Aorta (tissue), 5 donors: Measurements from ENCODE around the gene OSBPL2. TPM values are rescaled to one million over a fixed set of nuclear protein-coding genes. Genes with fewer than 3 reads are reported as not detected.

ENCODE experiments used
- ATAC-seq: fragments of 200-7000 bp; cut with Tn5 transposase; one replicate; pipeline ENCODE4 v1.9.1; 2022; ENCODE audit warnings: moderate library complexity; ENCODE audit not compliant: low FRiP score
- DNase-seq, 2 donors: peaks; one replicate each; pipeline ENCODE4 v3.0.0-alpha.2; 2020
- H3K27ac ChIP-seq, 2 donors: one replicate each; pipeline ENCODE4 v1.5.1; 2013; ENCODE audit warnings: low read length in 2 of 2, mild to moderate bottlenecking in 2 of 2, moderate library complexity in 2 of 2, control low read depth in 1 of 2, inconsistent platforms in 1 of 2, low read depth in 1 of 2
- H3K27me3 ChIP-seq, 2 donors: one replicate each; pipeline ENCODE4 v1.6.1; 2013; ENCODE audit warnings: control low read depth in 1 of 2, low read length in 1 of 2, mild to moderate bottlenecking in 1 of 2, moderate library complexity in 1 of 2; ENCODE audit not compliant: insufficient read depth in 2 of 2, control insufficient read depth in 1 of 2
- H3K36me3 ChIP-seq, 2 donors: one replicate each; pipeline ENCODE4 v1.6.1; 2013; ENCODE audit warnings: control low read depth in 1 of 2, low read length in 1 of 2, mild to moderate bottlenecking in 1 of 2; ENCODE audit not compliant: insufficient read depth in 2 of 2, control insufficient read depth in 1 of 2
- H3K4me1 ChIP-seq, 2 donors: one replicate each; pipeline ENCODE4 v1.6.1; 2013; ENCODE audit warnings: low read length in 2 of 2, control low read depth in 1 of 2, mild to moderate bottlenecking in 1 of 2, moderate library complexity in 1 of 2; ENCODE audit not compliant: insufficient read depth in 2 of 2, control insufficient read depth in 1 of 2
- H3K4me3 ChIP-seq, 2 donors: one replicate each; pipeline ENCODE4 v1.5.1; 2013; ENCODE audit warnings: low read length in 2 of 2, control low read depth in 1 of 2, mild to moderate bottlenecking in 1 of 2
- H3K9me3 ChIP-seq: one replicate; pipeline ENCODE4 v1.6.1; 2013; ENCODE audit warnings: mild to moderate bottlenecking, low read length; ENCODE audit not compliant: control insufficient read depth
- WGBS, 2 donors: extraction: QIAGEN DNeasy Blood & Tissue Kit; methylation state at CpG; one replicate each; pipeline ENCODE4 v1.1.7; 2013; 5-methylcytosine and 5-hydroxymethylcytosine counted together
- intact Hi-C, 2 donors: fragments of 100-400 bp; cut with DNase I; formaldehyde crosslinking; loops; one replicate each; pipeline versions ENCODE4 v1.14.2 to v1.15.0; 2022
- polyA plus RNA-seq, 2 donors: library from polyadenylated mRNA; stranded (reverse); fragments of 200-250 nt; gene quantifications; one replicate each; pipeline ENCODE4 v1.2.3, GENCODE V29; 2013
- total RNA-seq, 2 donors: library from RNA; stranded (reverse); fragmentation: NEBNext Ultra II Directional; extraction: Animal tissue kit (Norgen Biotek cat#: 25700); gene quantifications; one replicate each; pipeline ENCODE4 v1.2.1, GENCODE V29; 2021
- donor health status: healthy with polysubstance abuse.
- donor health status: Bipolar disorder and iron deficiency.
- donor health status: DM: no; HTN: no; CAD: no.
- donor health status: DM: no; HTN: no; CAD: no.
- donor health status: DM: yes; HTN: yes; CAD: no.

Gene OSBPL2
- total and polyA plus RNA-seq, 4 donors: 16.2 to 71.3 (median 42.9) TPM

DNA sequence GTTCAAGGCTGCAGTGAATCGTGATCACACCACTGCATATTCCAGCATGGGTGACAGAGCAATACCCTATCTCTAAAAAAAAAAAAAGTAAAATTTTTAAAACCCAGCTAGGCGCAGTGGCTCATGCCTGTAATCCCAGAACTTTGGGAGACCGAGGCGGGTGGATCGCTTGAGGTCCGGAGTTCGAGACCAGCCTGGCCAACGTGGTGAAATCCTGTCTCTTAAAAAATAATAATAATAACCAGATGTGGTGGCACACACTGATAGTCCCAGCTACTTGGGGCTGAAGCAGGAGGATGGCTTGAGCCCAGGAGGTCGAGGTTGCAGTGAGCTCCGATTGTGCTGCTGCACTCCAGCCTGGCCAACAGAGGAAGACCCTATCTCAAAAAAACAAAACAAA is 42.0 kb upstream of the OSBPL2 start:
- no peaks in the 10 kb centered on the region for H3K9me3 ChIP-seq
- peaks cover 0 to 7% of the 10 kb centered on the region in 2 donors for H3K36me3 ChIP-seq
- ATAC-seq: no peak
- no peaks in the 10 kb centered on the region for H3K27me3 ChIP-seq
- no peak overlapping the region for H3K4me3 ChIP-seq
- peak; percentile 9 to 16 for DNase-seq
- no peak overlapping the region for H3K27ac ChIP-seq
- 90 to 93% methylated on average over 10 of the region's 10 CpGs for WGBS, 2 donors
- intact Hi-C loops: no loop called here
- H3K4me1 ChIP-seq: no peaks in the 10 kb centered on the region

DNA sequence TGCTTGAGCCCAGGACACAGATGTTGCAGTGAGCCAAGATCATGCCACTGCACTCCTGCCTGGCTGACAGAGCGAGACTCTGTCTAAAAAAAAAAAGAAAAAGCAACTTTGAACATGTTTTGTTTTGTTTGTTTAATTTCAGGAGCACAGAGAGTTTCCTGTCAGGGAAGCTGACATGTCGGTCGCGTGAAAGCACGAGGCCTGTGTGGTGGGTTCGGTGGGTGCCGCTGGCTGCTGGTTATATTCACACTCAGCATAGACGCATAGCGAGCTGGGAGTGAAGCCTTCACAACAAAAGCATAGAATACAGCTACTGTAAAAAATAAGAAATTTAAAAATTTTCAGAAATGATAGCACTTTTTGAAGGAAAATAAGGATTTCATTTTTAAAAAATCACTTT is 41.0 kb upstream of the OSBPL2 start:
- H3K4me3 ChIP-seq: no peak overlapping the region
- no peaks in the 10 kb centered on the region for H3K9me3 ChIP-seq
- intact Hi-C loops: no loop called here
- no peaks in the 10 kb centered on the region for H3K27me3 ChIP-seq
- H3K27ac ChIP-seq: no peak overlapping the region
- ATAC-seq (no peak), DNase-seq (peak; percentile 20 to 43)
- peaks cover 0 to 8% of the 10 kb centered on the region in 2 donors for H3K36me3 ChIP-seq
- H3K4me1 ChIP-seq: no peaks in the 10 kb centered on the region
- 84 to 94% methylated on average over 9 of the region's 9 CpGs for WGBS, 2 donors

DNA sequence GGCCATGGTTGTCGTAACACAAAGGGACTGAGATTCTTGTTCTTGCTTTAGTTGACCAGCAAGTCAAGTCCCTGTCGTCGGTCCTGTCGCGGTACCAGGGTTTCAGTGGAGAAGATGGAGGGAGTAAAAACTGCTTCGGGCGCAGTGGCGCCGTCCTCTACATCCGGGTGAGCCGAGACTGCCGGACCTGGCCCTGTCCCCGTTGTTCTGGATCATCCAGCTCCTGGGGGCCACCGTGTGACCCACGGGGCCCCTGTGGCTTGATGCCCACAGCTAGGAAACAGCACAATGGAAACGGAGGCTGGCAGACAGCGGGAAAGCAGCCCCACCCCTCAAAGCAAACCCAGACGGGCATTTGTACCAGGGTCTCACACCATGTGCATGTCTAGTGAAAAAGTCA is 40.5 kb upstream of the OSBPL2 start:
- H3K4me3 ChIP-seq: no peak overlapping the region
- H3K36me3 ChIP-seq: peaks cover 0 to 8% of the 10 kb centered on the region in 2 donors
- intact Hi-C loops: no loop called here
- DNase-seq (peak; percentile 38 to 67), ATAC-seq (no peak)
- H3K27me3 ChIP-seq: no peaks in the 10 kb centered on the region
- no peaks in the 10 kb centered on the region for H3K4me1 ChIP-seq
- no peak overlapping the region for H3K27ac ChIP-seq
- H3K9me3 ChIP-seq: no peaks in the 10 kb centered on the region
- WGBS, 2 donors: 92 to 94% methylated on average over 18 of the region's 18 CpGs

DNA sequence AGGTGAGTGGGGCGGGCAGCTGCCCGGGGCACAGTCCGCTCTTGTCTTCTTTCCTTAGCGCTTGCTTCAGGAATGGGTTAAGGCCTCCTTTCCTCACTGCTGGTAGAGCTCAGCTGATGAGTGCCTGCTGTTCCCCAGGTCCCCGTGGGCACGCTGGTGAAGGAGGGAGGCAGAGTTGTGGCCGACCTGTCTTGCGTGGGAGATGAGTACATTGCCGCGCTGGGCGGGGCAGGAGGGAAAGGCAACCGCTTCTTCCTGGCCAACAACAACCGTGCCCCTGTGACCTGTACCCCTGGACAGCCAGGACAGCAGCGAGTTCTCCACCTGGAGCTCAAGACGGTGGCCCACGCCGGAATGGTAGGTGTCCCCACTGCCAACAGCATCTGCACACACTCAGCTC is 39.8 kb upstream of the OSBPL2 start:
- ATAC-seq (no peak), DNase-seq (peak; percentile 38 to 51)
- Histone ChIP-seq H3K4me3 (no peak overlapping the region), H3K36me3 (peaks cover 0 to 8% of the 10 kb centered on the region in 2 donors), H3K9me3 (no peaks in the 10 kb centered on the region), H3K27me3 (no peaks in the 10 kb centered on the region), H3K27ac (no peak overlapping the region), H3K4me1 (no peaks in the 10 kb centered on the region)
- intact Hi-C loops: no loop called here
- 95 to 96% methylated on average over 17 of the region's 17 CpGs for WGBS, 2 donors

DNA sequence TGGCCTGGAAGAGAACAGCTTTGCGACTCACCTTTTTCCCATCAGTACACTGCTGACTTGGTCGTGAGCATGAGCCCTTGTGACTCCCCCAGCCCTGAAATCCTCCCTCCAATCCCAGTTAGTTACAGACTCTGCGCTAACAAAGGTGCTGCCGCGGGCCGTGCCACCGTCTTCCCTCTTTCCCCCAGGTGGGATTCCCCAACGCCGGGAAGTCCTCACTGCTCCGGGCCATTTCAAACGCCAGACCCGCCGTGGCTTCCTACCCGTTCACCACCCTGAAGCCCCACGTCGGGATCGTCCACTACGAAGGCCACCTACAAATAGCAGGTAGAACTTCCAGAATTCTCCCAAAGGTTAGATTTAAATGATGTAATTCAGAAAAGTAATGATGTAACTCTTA is 39.4 kb upstream of the OSBPL2 start:
- DNase-seq (peak; percentile 38 to 65), ATAC-seq (no peak)
- Histone ChIP-seq H3K4me1 (no peaks in the 10 kb centered on the region), H3K9me3 (no peaks in the 10 kb centered on the region), H3K4me3 (no peak overlapping the region), H3K27me3 (no peaks in the 10 kb centered on the region), H3K36me3 (peaks cover 0 to 8% of the 10 kb centered on the region in 2 donors), H3K27ac (no peak overlapping the region)
- WGBS, 2 donors: 97% methylated on average over 16 to 18 of the region's 18 CpGs
- intact Hi-C loops: no loop called here

DNA sequence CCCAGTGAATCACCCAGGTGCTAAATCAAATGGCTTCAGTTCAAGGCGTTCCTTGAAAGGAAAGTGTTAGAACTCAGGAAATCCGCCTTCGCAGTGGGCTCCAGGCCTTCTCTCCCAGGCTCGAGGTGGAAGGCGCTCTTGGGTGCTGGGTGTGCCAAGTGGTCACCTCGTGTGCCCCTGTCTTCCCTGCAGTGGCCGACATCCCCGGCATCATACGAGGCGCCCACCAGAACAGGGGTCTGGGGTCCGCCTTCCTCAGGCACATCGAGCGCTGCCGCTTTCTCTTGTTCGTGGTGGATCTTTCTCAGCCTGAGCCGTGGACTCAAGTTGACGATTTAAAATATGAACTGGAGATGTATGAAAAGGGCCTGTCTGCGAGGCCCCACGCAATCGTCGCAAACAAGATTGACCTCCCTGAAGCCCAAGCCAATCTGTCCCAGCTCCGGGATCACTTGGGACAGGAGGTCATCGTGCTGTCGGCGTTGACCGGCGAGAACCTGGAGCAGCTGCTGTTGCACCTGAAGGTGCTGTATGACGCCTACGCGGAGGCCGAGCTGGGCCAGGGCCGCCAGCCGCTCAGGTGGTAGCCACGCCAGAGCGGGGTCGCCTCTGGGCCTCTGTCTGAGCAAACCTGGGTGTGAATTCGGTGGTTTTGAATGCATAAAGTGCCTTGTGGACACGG is 37.7 kb upstream of the OSBPL2 start:
- Histone ChIP-seq H3K4me3 (no peak overlapping the region), H3K36me3 (peaks cover 0 to 8% of the 10 kb centered on the region in 2 donors), H3K9me3 (no peaks in the 10 kb centered on the region), H3K4me1 (no peaks in the 10 kb centered on the region), H3K27me3 (no peaks in the 10 kb centered on the region), H3K27ac (no peak overlapping the region)
- ATAC-seq (no peak), DNase-seq (peak; percentile 38 to 62)
- WGBS, 2 donors: 95% methylated on average over 38 of the region's 38 CpGs
- intact Hi-C loops: no loop called here

DNA sequence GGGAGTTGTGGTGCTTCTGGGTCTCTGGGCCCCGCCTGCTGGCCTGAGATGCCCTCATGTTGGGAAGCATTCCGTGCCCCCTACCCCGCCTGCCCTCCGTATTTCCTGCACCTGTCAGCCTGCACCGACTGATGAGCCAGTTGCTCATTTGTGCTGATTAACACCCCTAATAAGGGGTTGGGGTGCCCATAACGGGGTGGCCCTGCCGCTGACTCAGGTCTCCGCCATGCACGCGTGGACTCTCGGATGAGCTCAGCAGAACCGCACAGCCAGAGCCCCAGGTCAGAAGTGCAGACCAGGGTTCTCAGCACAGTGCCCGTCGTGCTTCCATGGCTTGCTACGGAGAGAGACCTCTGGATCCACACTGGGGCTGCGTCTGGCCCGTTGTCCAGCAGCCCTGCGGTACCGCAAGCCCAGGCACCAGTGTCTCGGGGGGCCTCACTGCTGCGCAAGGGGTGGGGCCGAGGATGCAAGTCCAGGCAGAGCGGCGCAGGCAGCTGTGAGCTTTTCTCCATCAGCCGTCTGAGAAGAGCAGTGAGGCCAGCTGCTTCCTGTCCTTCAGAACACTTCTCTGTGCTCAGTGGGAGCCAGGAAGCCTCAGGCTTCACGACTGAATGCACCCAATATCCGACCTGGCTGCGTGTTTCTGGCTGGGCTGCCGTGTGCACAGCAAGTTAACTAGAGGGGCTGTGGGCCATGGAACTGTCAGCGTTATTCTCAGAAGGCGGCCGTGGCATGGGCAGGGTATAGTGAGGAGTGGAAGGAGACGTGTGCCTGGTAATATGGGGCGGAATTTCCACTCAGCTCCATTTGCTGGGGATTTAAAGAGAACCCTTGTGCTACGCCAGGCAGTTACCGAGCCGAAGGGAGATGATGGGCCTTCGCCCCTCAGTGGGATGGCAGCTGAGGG is 36.9 kb upstream of the OSBPL2 start:
- H3K9me3 ChIP-seq: no peaks in the 10 kb centered on the region
- 90 to 94% methylated on average over 38 of the region's 38 CpGs for WGBS, 2 donors
- H3K4me1 ChIP-seq: no peaks in the 10 kb centered on the region
- H3K4me3 ChIP-seq: no peak overlapping the region
- no peaks in the 10 kb centered on the region for H3K27me3 ChIP-seq
- peaks cover 0 to 6% of the 10 kb centered on the region in 2 donors for H3K36me3 ChIP-seq
- no peak overlapping the region for H3K27ac ChIP-seq
- no peak for ATAC-seq
- intact Hi-C loops: no loop called here
- peak; percentile 17 to 68 for DNase-seq

DNA sequence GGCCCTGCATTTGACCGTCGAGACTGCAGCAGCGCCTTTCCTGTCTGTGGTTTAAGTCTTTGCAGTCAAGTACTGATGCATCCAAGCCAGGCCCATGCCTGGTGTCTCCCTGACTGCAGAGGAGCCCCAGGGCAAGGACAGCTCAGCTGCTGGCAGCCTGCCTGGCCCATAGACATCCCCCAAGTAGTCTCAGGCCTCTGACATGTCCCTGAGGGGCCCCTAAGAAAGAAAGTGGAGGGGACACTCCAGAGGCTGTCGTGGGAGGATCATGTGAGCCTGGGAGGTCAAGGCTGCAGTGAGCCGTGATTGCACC is 36.3 kb upstream of the OSBPL2 start:
- intact Hi-C loops: no loop called here
- no peaks in the 10 kb centered on the region for H3K27me3 ChIP-seq
- no peak overlapping the region for H3K27ac ChIP-seq
- peaks cover 0 to 6% of the 10 kb centered on the region in 2 donors for H3K36me3 ChIP-seq
- no peak overlapping the region for H3K4me3 ChIP-seq
- H3K4me1 ChIP-seq: no peaks in the 10 kb centered on the region
- DNase-seq (peak; percentile 11 to 39), ATAC-seq (no peak)
- H3K9me3 ChIP-seq: no peaks in the 10 kb centered on the region
- WGBS, 2 donors: 66 to 96% methylated on average over 5 of the region's 5 CpGs
